Subcutaneous abdominal adipose tissue (tissue), 5 donors: Measurements from ENCODE around the gene COL4A3.
A peak's percentile ranks its signal among the peaks of the same experiment; 100 is the strongest.
"Not testable (repeated sequence)": the region's sequence is repeated elsewhere in the genome, so short reads cannot be mapped to it uniquely, and the experiment has no call there.

Experiments used
- H3K27ac ChIP-seq: one replicate; pipeline ENCODE4 v1.7.0; 2013; ENCODE audit warnings: low read depth, mild to moderate bottlenecking, inconsistent platforms, low read length, moderate library complexity
- H3K27me3 ChIP-seq, 5 donors: one replicate each; pipeline ENCODE4 v1.7.0; 2013; ENCODE audit warnings: low read length in 5 of 5, inconsistent platforms in 1 of 5; ENCODE audit not compliant: control insufficient read depth in 5 of 5, insufficient read depth in 4 of 5
- H3K36me3 ChIP-seq, 5 donors: one replicate each; pipeline ENCODE4 v1.7.0; 2013; ENCODE audit warnings: low read length in 5 of 5; ENCODE audit not compliant: control insufficient read depth in 5 of 5, insufficient read depth in 5 of 5
- H3K4me1 ChIP-seq, 5 donors: one replicate each; pipeline ENCODE4 v1.7.0; 2013; ENCODE audit warnings: low read length in 5 of 5, mild to moderate bottlenecking in 3 of 5, moderate library complexity in 1 of 5; ENCODE audit not compliant: control insufficient read depth in 5 of 5, insufficient read depth in 5 of 5
- H3K4me3 ChIP-seq, 5 donors: one replicate each; pipeline ENCODE4 v1.7.0; 2013; ENCODE audit warnings: low read length in 5 of 5, low read depth in 1 of 5
- H3K9ac ChIP-seq, 5 donors: one replicate each; pipeline ENCODE4 v1.7.0; 2013; ENCODE audit warnings: low read length in 5 of 5, mild to moderate bottlenecking in 4 of 5, moderate library complexity in 3 of 5
- H3K9me3 ChIP-seq, 5 donors: one replicate each; pipeline ENCODE4 v1.7.0; 2013; ENCODE audit warnings: low read length in 5 of 5; ENCODE audit not compliant: control insufficient read depth in 5 of 5
- donor health status: healthy.
- donor health status: healthy.
- donor health status: healthy.
- donor health status: healthy.
- donor health status: healthy.

COL4A3 gene

DNA sequence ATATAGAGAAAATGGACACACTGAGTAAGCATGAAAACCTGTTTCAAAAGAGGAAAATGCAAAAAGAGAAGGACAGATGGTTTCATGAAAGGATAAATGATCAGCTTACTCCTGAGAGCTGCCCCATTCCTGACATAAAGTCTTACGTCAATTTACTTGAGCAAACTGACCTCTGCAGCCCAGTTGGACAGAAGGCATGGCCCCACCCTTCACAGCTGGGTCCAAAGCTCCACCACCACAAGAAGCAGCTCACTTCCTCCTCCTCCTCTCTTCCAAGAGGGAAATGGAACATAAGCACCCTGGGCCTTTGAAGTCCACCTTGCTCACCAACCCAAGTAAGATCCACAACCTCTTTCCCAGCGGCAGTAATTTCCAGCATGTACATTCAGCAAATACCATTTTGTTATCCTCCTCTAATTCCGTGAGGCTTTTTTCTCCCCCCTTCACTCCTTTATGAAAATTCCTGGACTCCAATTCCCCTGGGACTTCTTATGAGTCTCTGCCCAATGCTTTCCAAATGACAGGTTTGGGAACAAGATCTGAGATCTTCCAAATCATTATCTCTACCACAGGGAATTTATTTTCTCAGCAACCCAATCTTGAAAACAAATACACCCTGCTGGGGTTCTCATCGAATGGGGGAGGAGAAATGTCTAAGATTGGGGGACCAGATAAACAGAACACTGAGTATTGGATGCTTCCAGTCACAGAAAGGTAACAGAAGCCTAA, 10.5 kb upstream of the COL4A3 start:
- H3K9me3 ChIP-seq, result no peaks in the 10 kb centered on the region
- H3K4me1 ChIP-seq, result peaks cover 2 to 15% (median 5%) of the 10 kb centered on the region in 5 donors
- no peak overlapping the region for H3K27ac ChIP-seq
- no peak overlapping the region for H3K4me3 ChIP-seq
- no peak overlapping the region for H3K9ac ChIP-seq
- no peaks in the 10 kb centered on the region for H3K27me3 ChIP-seq
- H3K36me3 ChIP-seq, result no peaks in the 10 kb centered on the region

DNA sequence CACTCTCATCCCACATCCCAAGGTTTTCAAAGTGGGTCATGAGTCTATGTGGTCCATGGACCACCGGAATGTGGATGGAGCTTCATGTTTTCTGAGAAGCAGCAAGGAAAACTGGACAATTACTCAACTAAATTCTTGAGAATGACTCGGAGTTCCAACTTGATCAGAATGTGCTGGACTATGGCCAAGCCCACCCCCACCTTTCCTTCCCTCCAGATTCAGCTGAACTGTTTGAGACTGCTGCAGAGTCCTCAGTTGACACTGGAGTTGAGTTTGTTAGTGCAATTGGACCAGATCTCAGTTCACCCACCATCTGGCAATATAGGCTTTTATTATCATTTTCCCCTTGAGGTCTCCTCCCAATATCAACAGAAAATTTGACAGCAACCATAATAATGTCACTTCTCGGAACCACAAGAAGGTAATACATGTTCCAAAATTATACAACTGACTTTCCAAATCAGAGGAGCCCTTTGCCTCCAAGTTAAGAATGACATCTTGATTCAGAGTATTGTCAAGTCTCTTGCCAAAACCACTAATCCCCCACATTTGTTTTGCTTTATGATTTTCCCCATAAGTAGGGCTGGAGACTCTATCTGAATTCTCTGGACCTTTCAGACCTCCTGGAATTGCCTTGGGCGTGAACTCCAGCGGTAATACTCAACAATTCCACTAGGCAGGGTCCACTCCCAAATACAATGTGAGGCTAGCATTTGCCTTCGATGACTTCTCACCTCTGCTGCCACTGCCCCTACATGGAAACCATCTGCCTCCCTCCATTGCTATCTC, 9.2 kb upstream of the COL4A3 start:
- H3K4me3 ChIP-seq, result no peak overlapping the region
- peaks cover 2 to 15% (median 5%) of the 10 kb centered on the region in 5 donors for H3K4me1 ChIP-seq
- no peak overlapping the region for H3K9ac ChIP-seq
- H3K36me3 ChIP-seq, result no peaks in the 10 kb centered on the region
- H3K27me3 ChIP-seq, result no peaks in the 10 kb centered on the region
- no peak overlapping the region for H3K27ac ChIP-seq
- H3K9me3 ChIP-seq, result no peaks in the 10 kb centered on the region

DNA sequence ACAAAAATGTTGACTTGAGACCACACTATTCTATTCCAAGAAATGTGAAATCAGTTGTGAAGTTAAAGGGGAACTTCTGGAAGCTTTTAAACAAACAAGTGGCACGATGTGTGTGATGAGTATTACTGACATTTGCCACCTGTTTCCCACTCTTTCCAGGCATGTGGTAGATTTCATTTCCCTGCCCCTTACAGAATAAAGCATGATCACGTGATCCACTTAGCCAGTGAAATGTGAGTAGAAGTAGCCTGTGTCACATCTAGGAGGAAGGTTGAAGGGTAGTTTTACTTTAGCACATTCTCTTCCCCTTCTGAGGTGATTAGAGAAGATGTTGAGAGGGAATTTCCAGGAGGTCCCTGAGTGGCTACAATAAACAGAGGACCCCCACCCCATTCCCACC, 4.3 kb upstream of the COL4A3 start:
- peaks cover 0 to 24% (median 19%) of the 10 kb centered on the region in 5 donors for H3K4me1 ChIP-seq
- no peak overlapping the region for H3K27ac ChIP-seq
- H3K27me3 ChIP-seq, result peaks cover 11 to 22% (median 16%) of the 10 kb centered on the region in 5 donors
- no peak overlapping the region for H3K9ac ChIP-seq
- H3K36me3 ChIP-seq, result no peaks in the 10 kb centered on the region
- no peaks in the 10 kb centered on the region for H3K9me3 ChIP-seq
- H3K4me3 ChIP-seq, result no peak overlapping the region

GRCh38 chr2:227161947-227162346, 2.5 kb upstream of the COL4A3 start:
- H3K36me3 ChIP-seq, result no peaks in the 10 kb centered on the region
- no peak overlapping the region for H3K27ac ChIP-seq
- no peak overlapping the region for H3K9ac ChIP-seq
- H3K9me3 ChIP-seq, result peaks cover 0 to 3% (median 2%) of the 10 kb centered on the region in 5 donors
- peaks cover 11 to 22% (median 17%) of the 10 kb centered on the region in 5 donors for H3K27me3 ChIP-seq
- H3K4me3 ChIP-seq, result no peak overlapping the region
- peaks cover 0 to 24% (median 19%) of the 10 kb centered on the region in 5 donors for H3K4me1 ChIP-seq

- Histone ChIP-seq H3K9ac (no peak overlapping the region), H3K27ac (no peak overlapping the region), H3K4me3 (peak overlapping the region in 4 of 5 donors; percentile 44 to 65 (median 54))
Measured at GRCh38 chr2:227163485-227163997, 883 bp upstream of the COL4A3 start.

DNA sequence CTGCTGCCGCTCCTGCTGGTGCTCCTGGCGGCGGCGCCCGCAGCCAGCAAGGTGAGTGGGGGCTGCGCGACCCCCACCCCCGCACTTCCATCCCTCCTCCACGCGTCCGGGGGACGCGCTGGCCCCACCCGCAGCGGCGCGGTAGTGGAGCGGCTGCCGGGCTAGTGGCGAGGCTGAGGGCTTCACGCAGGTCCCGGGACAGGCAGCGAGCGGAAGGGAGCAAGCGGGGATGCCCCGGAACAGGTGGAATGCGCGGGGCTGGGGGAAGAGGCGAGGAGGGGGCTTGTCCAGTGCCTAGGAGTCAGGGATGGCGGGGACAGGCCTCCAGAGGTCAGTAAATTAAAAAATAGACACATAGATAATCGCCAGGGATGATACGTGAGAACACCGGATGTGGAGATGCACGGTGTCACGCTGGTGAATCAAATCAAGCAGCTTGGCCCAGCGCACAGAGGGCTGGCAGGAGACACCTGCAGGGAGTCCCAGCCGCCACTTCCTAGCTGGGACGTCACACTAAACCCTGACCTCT, 403 bp downstream of the COL4A3 start:
- no peaks in the 10 kb centered on the region for H3K36me3 ChIP-seq
- peaks cover 3 to 10% (median 7%) of the 10 kb centered on the region in 5 donors for H3K9me3 ChIP-seq
- H3K27ac ChIP-seq, result no peak overlapping the region
- no peak overlapping the region for H3K9ac ChIP-seq
- peak overlapping the region in 3 of 5 donors; percentile 44 to 65 (median 61) for H3K4me3 ChIP-seq
- peaks cover 0 to 24% (median 19%) of the 10 kb centered on the region in 5 donors for H3K4me1 ChIP-seq
- H3K27me3 ChIP-seq, result peaks cover 11 to 22% (median 17%) of the 10 kb centered on the region in 5 donors

More at GRCh38 chr2:227163485-227163997, 883 bp upstream of the COL4A3 start:
- Histone ChIP-seq H3K27me3 (peaks cover 11 to 22% (median 17%) of the 10 kb centered on the region in 5 donors), H3K36me3 (no peaks in the 10 kb centered on the region), H3K4me1 (peaks cover 0 to 24% (median 19%) of the 10 kb centered on the region in 5 donors), H3K9me3 (peaks cover 3 to 10% (median 7%) of the 10 kb centered on the region in 5 donors)

DNA sequence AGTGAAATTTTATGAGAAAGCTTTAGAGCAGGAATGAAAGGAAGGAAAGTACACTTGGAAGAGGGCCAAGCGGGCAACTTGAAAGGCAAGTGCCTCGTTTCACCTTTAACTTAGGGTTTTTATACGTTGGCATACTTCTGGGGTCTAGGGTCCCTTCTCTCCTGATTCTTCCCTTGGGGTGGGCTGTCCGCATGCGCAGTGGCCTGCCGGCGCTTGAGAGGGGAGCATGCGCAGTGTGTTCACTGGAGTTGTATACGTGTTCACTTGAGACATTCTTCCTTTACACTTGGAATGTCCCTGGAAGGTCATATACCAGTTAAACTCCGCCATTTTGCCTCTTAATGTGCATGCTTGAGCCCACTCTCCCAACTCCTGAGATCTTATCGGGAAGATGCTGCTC, 7.4 kb downstream of the COL4A3 start:
- not testable (repeated sequence) for H3K4me1 ChIP-seq, H3K9ac ChIP-seq, H3K27ac ChIP-seq, H3K9me3 ChIP-seq, H3K27me3 ChIP-seq, H3K4me3 ChIP-seq, H3K36me3 ChIP-seq

- H3K9me3 ChIP-seq, result no peaks in the 10 kb centered on the region
- H3K9ac ChIP-seq, result no peak overlapping the region
- H3K4me1 ChIP-seq, result no peaks in the 10 kb centered on the region
- H3K36me3 ChIP-seq, result no peaks in the 10 kb centered on the region
- H3K27me3 ChIP-seq, result no peaks in the 10 kb centered on the region
- H3K27ac ChIP-seq, result no peak overlapping the region
- H3K4me3 ChIP-seq, result no peak overlapping the region
Measured at GRCh38 chr2:227177592-227178336, 13.3 kb downstream of the COL4A3 start.

- Histone ChIP-seq H3K4me1 (no peaks in the 10 kb centered on the region), H3K9ac (no peak overlapping the region), H3K27ac (no peak overlapping the region), H3K27me3 (no peaks in the 10 kb centered on the region), H3K4me3 (no peak overlapping the region), H3K36me3 (no peaks in the 10 kb centered on the region), H3K9me3 (peaks cover 0 to 2% (median 0%) of the 10 kb centered on the region in 5 donors)
Measured at GRCh38 chr2:227179988-227180685, 15.7 kb downstream of the COL4A3 start.
